K562 treated with DMSO at 1 percent for 4 hours (cell line): Measurements from ENCODE around the gene OR2G6. TPM values are rescaled to one million over a fixed set of nuclear protein-coding genes. Genes with fewer than 3 reads are reported as not detected.

Experiments
- total RNA-seq: library from RNA; unstranded; fragments of 300-600 nt; gene quantifications from 2 replicates; pipeline ENCODE4 v1.2.3, GENCODE V29; 2022; ENCODE audit not compliant: insufficient read depth

OR2G6 gene
- not detected in 2 replicates for total RNA-seq

DNA sequence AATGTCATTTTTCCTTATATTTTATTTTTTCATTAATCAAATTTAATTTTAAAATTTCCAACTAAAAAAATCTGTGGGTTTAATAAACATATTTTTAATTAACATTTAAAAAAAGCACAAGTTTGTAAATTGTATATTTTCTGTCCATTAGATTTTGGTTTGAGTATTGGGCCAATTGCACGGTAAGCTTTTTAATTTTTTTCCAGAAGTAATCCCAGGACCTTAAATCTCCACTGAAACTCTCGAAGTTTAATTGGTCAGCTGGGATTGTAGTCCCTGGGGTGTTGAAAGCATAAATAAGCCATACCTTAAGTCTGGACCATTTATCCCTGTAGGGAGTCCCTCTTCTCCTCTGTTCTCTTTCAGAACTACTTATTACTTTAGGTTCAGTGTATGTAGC lies at the start of gene OR2G6:
Gene OR2G6 (plus strand): TSS at position 301 of the 400 bp plus-strand sequence. CDS start 13,574 bp downstream, outside the sequence.

DNA sequence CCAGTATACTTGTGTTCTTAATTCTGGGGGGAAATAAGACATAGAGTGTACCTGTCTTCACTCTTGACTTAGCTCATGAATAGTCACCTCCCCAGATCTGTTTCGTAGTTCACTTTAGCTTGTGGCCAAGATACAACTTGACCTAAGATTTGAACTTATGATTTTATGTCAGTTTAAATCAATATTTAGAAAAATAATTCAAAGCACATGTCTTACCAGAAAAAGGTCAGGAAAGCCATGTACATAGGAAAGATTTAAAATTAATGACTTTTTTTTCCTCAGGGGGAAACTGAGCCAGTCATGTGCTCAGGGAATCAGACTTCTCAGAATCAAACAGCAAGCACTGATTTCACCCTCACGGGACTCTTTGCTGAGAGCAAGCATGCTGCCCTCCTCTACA lies 34.8 kb upstream of the OR2G6 start, which contains the start of gene OR2T3:
Gene OR2T3 (plus strand): TSS at position 301 of the 400 bp plus-strand sequence. CDS start 0 bp downstream, at position 301.

DNA sequence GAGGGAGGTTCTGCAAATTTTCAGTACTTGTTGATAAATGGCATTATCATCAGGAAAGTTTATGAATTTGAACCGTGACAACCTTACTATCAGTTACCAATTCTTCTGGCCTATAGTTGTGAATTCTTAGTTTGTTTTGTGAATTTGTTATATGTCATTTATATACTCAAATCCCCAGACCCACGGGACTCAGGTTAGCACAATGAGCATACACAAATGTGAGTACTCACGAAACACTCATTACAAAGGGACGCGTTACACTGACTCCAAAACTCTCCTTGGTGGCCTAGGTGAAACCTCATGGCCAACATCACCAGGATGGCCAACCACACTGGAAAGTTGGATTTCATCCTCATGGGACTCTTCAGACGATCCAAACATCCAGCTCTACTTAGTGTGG lies 19.6 kb upstream of the OR2G6 start, which contains the start of gene OR2T5:
Gene OR2T5 (plus strand): TSS at position 301 of the 400 bp plus-strand sequence. CDS start 0 bp downstream, at position 301.

DNA sequence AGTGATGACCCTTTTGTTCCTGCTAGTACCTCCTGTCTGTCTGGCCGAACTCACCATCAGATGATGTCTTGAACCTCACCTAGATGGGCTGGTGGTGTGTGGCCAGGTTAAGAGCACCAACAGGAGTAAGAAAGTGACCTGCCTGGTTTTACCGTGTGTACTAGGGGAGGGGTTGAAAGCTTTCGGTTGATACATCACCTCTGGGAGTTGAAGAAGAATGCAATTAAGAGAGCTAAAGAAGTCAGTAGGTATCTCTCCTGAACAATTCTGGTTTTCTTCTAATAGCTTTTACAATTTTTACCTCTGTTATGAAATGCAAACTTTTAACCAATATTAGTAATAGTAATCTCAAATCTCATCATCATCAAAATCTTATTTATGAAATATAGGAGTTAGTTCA lies 54.8 kb downstream of the OR2G6 start, which contains the start of gene OR2T29:
Gene OR2T29 (minus strand): TSS at position 101 of the 400 bp plus-strand sequence. CDS start 3,281 bp downstream, outside the sequence.

DNA sequence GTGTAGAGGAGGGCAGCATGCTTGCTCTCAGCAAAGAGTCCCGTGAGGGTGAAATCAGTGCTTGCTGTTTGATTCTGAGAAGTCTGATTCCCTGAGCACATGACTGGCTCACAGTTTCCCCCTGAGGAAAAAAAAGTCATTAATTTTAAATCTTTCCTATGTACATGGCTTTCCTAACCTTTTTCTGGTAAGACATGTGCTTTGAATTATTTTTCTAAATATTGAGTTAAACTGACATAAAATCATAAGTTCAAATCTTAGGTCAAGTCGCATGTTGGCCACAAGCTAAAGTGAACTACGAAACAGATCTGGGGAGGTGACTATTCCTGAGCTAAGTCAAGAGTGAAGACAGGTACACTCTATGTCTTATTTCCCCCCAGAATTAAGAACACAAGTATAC lies 66.8 kb downstream of the OR2G6 start, which contains the start of gene OR2T34:
Gene OR2T34 (minus strand): TSS at position 101 of the 400 bp plus-strand sequence. CDS start 0 bp downstream, at position 101.

Other genes with a start within 250 kb of the OR2G6 start
- not detected in 2 replicates for gene OR2T33, start 230.1 kb upstream of the OR2G6 start, total RNA-seq
- not detected in 2 replicates for gene OR2T12, start 204.6 kb upstream of the OR2G6 start, total RNA-seq
- not detected in 2 replicates for gene OR2M7, start 183.5 kb upstream of the OR2G6 start, total RNA-seq
- not detected in 2 replicates for gene OR14C36, start 159.3 kb upstream of the OR2G6 start, total RNA-seq
- gene OR2T4, start 146.4 kb upstream of the OR2G6 start, total RNA-seq = not detected in 2 replicates
- not detected in 2 replicates for gene OR2T6, start 132.3 kb upstream of the OR2G6 start, total RNA-seq
- not detected in 2 replicates for gene OR2T1, start 105.0 kb upstream of the OR2G6 start, total RNA-seq
- not detected in 2 replicates for gene OR2T2, start 62.4 kb upstream of the OR2G6 start, total RNA-seq
- gene OR2T3, start 34.7 kb upstream of the OR2G6 start, total RNA-seq = not detected in 2 replicates
- not detected in 2 replicates for gene OR2T5, start 19.5 kb upstream of the OR2G6 start, total RNA-seq
- not detected in 2 replicates for gene OR2T29, start 54.7 kb downstream of the OR2G6 start, total RNA-seq
- not detected in 2 replicates for gene OR2T34, start 66.7 kb downstream of the OR2G6 start, total RNA-seq
- gene OR2T10, start 89.6 kb downstream of the OR2G6 start, total RNA-seq = not detected in 2 replicates
- not detected in 2 replicates for gene OR2T11, start 127.0 kb downstream of the OR2G6 start, total RNA-seq
- not detected in 2 replicates for gene OR2T35, start 137.2 kb downstream of the OR2G6 start, total RNA-seq
- not detected in 2 replicates for gene OR2T27, start 147.5 kb downstream of the OR2G6 start, total RNA-seq
- gene OR14I1, start 194.7 kb downstream of the OR2G6 start, total RNA-seq = not detected in 2 replicates
- 1.3 and 1.8 TPM in 2 replicates for gene LYPD8, start 247.7 kb downstream of the OR2G6 start, total RNA-seq